Endodermal cell (in vitro differentiated cells): ENCODE data around the gene SPG21. TPM values are rescaled to one million over a fixed set of nuclear protein-coding genes. Genes with fewer than 3 reads are reported as not detected.
A peak's percentile ranks its signal among the peaks of the same experiment; 100 is the strongest.

ENCODE experiments used
- DNase-seq: peaks from one replicate; pipeline ENCODE4 v3.0.0-alpha.2; 2017
- H3K27ac ChIP-seq: 2 replicates; pipeline ENCODE4 v1.5.1; 2013; ENCODE audit warnings: mild to moderate bottlenecking, low read depth, low read length, moderate library complexity
- H3K27me3 ChIP-seq: 2 replicates; pipeline ENCODE4 v1.6.1; 2013; ENCODE audit warnings: mild to moderate bottlenecking, low read length, moderate library complexity; ENCODE audit not compliant: insufficient read depth, control insufficient read depth, poor library complexity, severe bottlenecking
- H3K36me3 ChIP-seq: 2 replicates; pipeline ENCODE4 v1.7.0; 2013; ENCODE audit warnings: mild to moderate bottlenecking, low read length, moderate library complexity; ENCODE audit not compliant: control insufficient read depth, insufficient read depth
- H3K4me1 ChIP-seq: one replicate; pipeline ENCODE4 v1.7.0; 2013; ENCODE audit warnings: low read length; ENCODE audit not compliant: control insufficient read depth, insufficient read depth
- H3K4me3 ChIP-seq: 2 replicates; pipeline ENCODE4 v1.5.1; 2013; ENCODE audit warnings: mild to moderate bottlenecking, low read length, moderate library complexity
- H3K9ac ChIP-seq: 2 replicates; pipeline ENCODE4 v1.6.1; 2013; ENCODE audit warnings: mild to moderate bottlenecking, low read length, moderate library complexity; ENCODE audit not compliant: poor library complexity, severe bottlenecking; ENCODE audit errors: extremely low read depth
- H3K9me3 ChIP-seq: 2 replicates; pipeline ENCODE4 v1.6.1; 2013; ENCODE audit warnings: mild to moderate bottlenecking, low read length, moderate library complexity; ENCODE audit not compliant: control insufficient read depth
- H3K27ac Mint-ChIP-seq: 2 replicates; pipeline ENCODE4 v1.8.0; 2020; ENCODE audit warnings: mixed read lengths
- H3K27me3 Mint-ChIP-seq: 2 replicates; pipeline ENCODE4 v1.8.0; 2021; ENCODE audit warnings: mild to moderate bottlenecking, mixed read lengths; ENCODE audit not compliant: insufficient read depth
- H3K36me3 Mint-ChIP-seq: 2 replicates; pipeline ENCODE4 v1.8.0; 2020; ENCODE audit warnings: low read depth, mixed read lengths
- H3K4me1 Mint-ChIP-seq: 2 replicates; pipeline ENCODE4 v1.8.0; 2020; ENCODE audit warnings: mixed read lengths
- H3K4me3 Mint-ChIP-seq: 2 replicates; pipeline ENCODE4 v1.8.0; 2020; ENCODE audit warnings: mild to moderate bottlenecking, moderate library complexity, mixed read lengths
- H3K9me3 Mint-ChIP-seq: 2 replicates; pipeline ENCODE4 v1.8.0; 2020; ENCODE audit warnings: mild to moderate bottlenecking, mixed read lengths
- WGBS, 2 experiments: methylation state at CpG; one replicate each; pipeline versions ENCODE4 v1.1.5 to v1.1.7; 2013; ENCODE audit warnings: missing lambda C conversion rate in 2 of 2, mixed read lengths in 1 of 2; ENCODE audit not compliant: insufficient coverage in 1 of 2, insufficient read length in 1 of 2; 5-methylcytosine and 5-hydroxymethylcytosine counted together
- total RNA-seq, 2 donors: library from RNA; stranded (reverse); fragmentation: NEBNext Ultra II Directional in 1 of 2; extraction: Animal tissue kit (Norgen Biotek cat#: 25700) in 1 of 2; gene quantifications; 2 replicates in 1 of 2; 3 replicates in 1 of 2; pipeline ENCODE4 v1.2.1, GENCODE V29; 2021
- TF ChIP-seq, protein P1 (sequence below): fragments of 200-600 bp; sonication (generic); conservative IDR thresholded peaks from 2 replicates; pipeline ENCODE4 v1.5.0; 2021; ENCODE audit warnings: antibody characterized with exemption, mild to moderate bottlenecking

Gene SPG21
- total RNA-seq, 2 donors from 2014 or later: 77.0 to 96.1 TPM

DNA sequence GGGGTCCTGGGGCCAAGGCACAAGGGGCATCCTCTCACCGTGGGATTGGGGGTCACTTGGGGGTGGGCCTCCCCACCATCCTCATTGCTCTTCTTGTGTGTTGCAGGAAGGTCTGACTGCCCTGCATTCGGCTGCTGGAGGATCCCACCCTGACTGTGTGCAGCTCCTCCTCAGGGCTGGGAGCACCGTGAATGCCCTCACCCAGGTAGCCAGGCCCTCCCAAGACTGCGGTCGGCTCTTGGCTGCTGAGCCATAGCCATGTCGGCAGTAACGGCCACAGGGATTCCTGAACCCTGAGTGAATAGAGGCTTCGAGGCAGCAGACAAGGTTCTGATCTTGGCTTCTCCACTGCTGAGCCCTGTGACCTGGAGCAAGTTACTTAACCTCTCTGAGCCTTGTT, 58.3 kb downstream of the SPG21 start:
- H3K9me3 Mint-ChIP-seq: no peaks in the 10 kb centered on the region
- H3K27ac Mint-ChIP-seq: no peak overlapping the region
- H3K9me3 ChIP-seq: no peaks in the 10 kb centered on the region
- H3K4me3 Mint-ChIP-seq: no peak overlapping the region
- DNase-seq: no peak
- peaks cover 87% of the 10 kb centered on the region for H3K36me3 ChIP-seq
- H3K27ac ChIP-seq: no peak overlapping the region
- 92 to 94% methylated on average over 8 of the region's 8 CpGs for WGBS, 2 experiments
- no peaks in the 10 kb centered on the region for H3K27me3 Mint-ChIP-seq
- no peaks in the 10 kb centered on the region for H3K4me1 ChIP-seq
- no peaks in the 10 kb centered on the region for H3K27me3 ChIP-seq
- H3K4me1 Mint-ChIP-seq: no peaks in the 10 kb centered on the region
- H3K4me3 ChIP-seq: no peak overlapping the region
- TF ChIP-seq, protein P1, sequence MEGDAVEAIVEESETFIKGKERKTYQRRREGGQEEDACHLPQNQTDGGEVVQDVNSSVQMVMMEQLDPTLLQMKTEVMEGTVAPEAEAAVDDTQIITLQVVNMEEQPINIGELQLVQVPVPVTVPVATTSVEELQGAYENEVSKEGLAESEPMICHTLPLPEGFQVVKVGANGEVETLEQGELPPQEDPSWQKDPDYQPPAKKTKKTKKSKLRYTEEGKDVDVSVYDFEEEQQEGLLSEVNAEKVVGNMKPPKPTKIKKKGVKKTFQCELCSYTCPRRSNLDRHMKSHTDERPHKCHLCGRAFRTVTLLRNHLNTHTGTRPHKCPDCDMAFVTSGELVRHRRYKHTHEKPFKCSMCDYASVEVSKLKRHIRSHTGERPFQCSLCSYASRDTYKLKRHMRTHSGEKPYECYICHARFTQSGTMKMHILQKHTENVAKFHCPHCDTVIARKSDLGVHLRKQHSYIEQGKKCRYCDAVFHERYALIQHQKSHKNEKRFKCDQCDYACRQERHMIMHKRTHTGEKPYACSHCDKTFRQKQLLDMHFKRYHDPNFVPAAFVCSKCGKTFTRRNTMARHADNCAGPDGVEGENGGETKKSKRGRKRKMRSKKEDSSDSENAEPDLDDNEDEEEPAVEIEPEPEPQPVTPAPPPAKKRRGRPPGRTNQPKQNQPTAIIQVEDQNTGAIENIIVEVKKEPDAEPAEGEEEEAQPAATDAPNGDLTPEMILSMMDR: no peak
- H3K36me3 Mint-ChIP-seq: peaks cover 76% of the 10 kb centered on the region
- no peak overlapping the region for H3K9ac ChIP-seq

DNA sequence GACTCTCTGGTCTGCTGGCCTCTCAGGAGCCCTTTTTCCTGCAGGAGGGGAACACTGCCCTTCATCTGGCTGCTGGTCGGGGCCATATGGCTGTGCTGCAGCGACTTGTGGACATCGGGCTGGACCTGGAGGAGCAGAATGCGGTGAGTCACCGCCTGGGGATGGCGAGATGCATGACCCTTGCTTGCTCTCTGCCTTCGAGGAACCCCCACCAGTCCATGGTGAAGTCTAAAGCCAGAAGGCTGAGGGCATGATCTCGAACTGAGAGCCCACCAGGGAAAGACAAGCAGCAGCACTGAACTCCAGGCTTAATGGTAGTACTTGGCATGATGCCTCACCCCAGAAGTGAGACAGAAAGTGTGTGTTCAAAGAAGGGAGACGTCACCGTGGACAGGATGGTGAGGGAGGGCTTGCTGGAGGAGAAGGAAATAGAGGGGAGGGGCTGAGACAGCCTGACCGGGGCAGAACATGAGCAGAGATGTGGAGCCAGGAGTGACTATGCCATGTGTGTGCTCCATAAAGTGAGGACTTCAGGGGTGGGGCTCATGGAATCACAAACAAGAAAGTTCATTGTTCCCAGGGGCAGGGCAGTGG, 58.8 kb downstream of the SPG21 start:
- no peak overlapping the region for H3K4me3 Mint-ChIP-seq
- H3K4me1 Mint-ChIP-seq: no peaks in the 10 kb centered on the region
- H3K27me3 ChIP-seq: no peaks in the 10 kb centered on the region
- 86 to 93% methylated on average over 7 to 11 of the region's 11 CpGs for WGBS, 2 experiments
- no peaks in the 10 kb centered on the region for H3K9me3 Mint-ChIP-seq
- no peaks in the 10 kb centered on the region for H3K4me1 ChIP-seq
- no peaks in the 10 kb centered on the region for H3K27me3 Mint-ChIP-seq
- H3K27ac ChIP-seq: no peak overlapping the region
- no peak overlapping the region for H3K9ac ChIP-seq
- H3K27ac Mint-ChIP-seq: peak overlapping the region; percentile 46
- H3K9me3 ChIP-seq: no peaks in the 10 kb centered on the region
- H3K4me3 ChIP-seq: no peak overlapping the region
- peaks cover 87% of the 10 kb centered on the region for H3K36me3 ChIP-seq
- H3K36me3 Mint-ChIP-seq: peaks cover 78% of the 10 kb centered on the region
- DNase-seq: no peak
- TF ChIP-seq, protein P1: no peak

DNA sequence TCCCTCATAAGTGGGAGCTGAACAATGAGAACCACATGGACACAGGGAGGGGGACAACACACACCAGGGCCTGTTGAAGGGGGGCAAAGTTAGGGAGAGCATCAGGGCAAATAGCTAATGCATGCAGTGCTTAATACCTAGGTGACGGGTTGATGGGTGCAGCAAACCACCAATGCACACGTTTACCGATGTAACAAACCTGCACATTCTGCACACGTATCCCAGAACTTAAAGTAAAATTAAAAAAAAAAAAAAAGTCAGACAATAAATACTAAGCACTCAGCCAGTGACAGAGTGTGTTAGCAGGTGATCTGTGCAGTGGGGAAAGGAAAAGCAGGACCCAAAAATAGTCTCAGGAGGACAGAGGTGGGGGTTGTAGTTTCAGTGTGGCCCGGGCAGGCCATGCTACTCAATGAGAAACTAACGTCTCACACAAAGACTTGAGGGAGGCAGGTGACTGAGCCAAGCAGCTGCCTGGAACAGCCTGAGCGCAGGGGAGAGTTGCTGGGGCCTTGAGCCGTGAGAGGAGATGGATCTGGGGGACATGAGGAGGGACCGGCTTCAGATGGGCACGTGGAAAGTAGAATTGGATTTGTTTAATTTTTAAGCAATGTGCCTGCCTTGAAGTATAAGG, 59.6 kb downstream of the SPG21 start:
- Mint-ChIP-seq H3K4me3 (no peak overlapping the region), H3K27ac (no peak overlapping the region), H3K9me3 (no peaks in the 10 kb centered on the region), H3K36me3 (peaks cover 82% of the 10 kb centered on the region), H3K27me3 (no peaks in the 10 kb centered on the region), H3K4me1 (no peaks in the 10 kb centered on the region)
- H3K9ac ChIP-seq: no peak overlapping the region
- no peaks in the 10 kb centered on the region for H3K4me1 ChIP-seq
- DNase-seq: no peak
- H3K27me3 ChIP-seq: no peaks in the 10 kb centered on the region
- peaks cover 89% of the 10 kb centered on the region for H3K36me3 ChIP-seq
- no peak overlapping the region for H3K4me3 ChIP-seq
- TF ChIP-seq, protein P1: no peak
- no peaks in the 10 kb centered on the region for H3K9me3 ChIP-seq
- WGBS, 2 experiments: 95 to 97% methylated on average over 8 to 10 of the region's 10 CpGs
- no peak overlapping the region for H3K27ac ChIP-seq
